ENCODE data around the gene SPINK1.

SPINK1 gene

GRCh38 chr5:147786142-147786541 is 45.3 kb downstream of the SPINK1 start:
- POLR2A ChIA-PET = no interaction called here
- CTCF ChIA-PET = no interaction called here
- no peak for DNase-seq (ENCODE audit: low read depth, low spot score)
- no peak overlapping the region for H3K4me3 ChIP-seq (ENCODE audit: low read depth, low read length)
- TF ChIP-seq CTCF (IDR thresholded peaks at IDR 0.05; ENCODE audit: insufficient read depth, low read length, missing control alignments) = no peak

GRCh38 chr5:147784146-147784987 is 47.1 kb downstream of the SPINK1 start:
- ChIA-PET POLR2A (no interaction called here), CTCF (no interaction called here)
- no peak overlapping the region for H3K4me3 ChIP-seq (ENCODE audit: low read depth, low read length)
- no peak for TF ChIP-seq CTCF (IDR thresholded peaks at IDR 0.05; ENCODE audit: insufficient read depth, low read length, missing control alignments)
- DNase-seq (ENCODE audit: low read depth, low spot score) = no peak

GRCh38 chr5:147782110-147783028 is 49.1 kb downstream of the SPINK1 start, which contains the start of gene JAKMIP2:
TSS of gene JAKMIP2 (minus strand) at chr5:147782728. CDS start at chr5:147671806, 110,922 bp downstream.
- no peak for TF ChIP-seq CTCF (IDR thresholded peaks at IDR 0.05; ENCODE audit: insufficient read depth, low read length, missing control alignments)
- CTCF ChIA-PET = no interaction called here
- no peak within 1 kb of the TSS for H3K4me3 ChIP-seq (ENCODE audit: low read depth, low read length)
- no peak for DNase-seq (ENCODE audit: low read depth, low spot score)
- POLR2A ChIA-PET = no interaction called here

GRCh38 chr5:147780924-147781573 is 50.4 kb downstream of the SPINK1 start:
- ChIA-PET CTCF (no interaction called here), POLR2A (no interaction called here)
- H3K4me3 ChIP-seq (ENCODE audit: low read depth, low read length) = no peak overlapping the region
- no peak for TF ChIP-seq CTCF (IDR thresholded peaks at IDR 0.05; ENCODE audit: insufficient read depth, low read length, missing control alignments)
- no peak for DNase-seq (ENCODE audit: low read depth, low spot score)

GRCh38 chr5:147779694-147780093 is 51.8 kb downstream of the SPINK1 start:
- no peak overlapping the region for H3K4me3 ChIP-seq (ENCODE audit: low read depth, low read length)
- DNase-seq (ENCODE audit: low read depth, low spot score) = no peak
- CTCF ChIA-PET = no interaction called here
- POLR2A ChIA-PET = no interaction called here
- no peak for TF ChIP-seq CTCF (IDR thresholded peaks at IDR 0.05; ENCODE audit: insufficient read depth, low read length, missing control alignments)

- H3K4me3 ChIP-seq (ENCODE audit: low read depth, low read length) = no peak overlapping the region
- ChIA-PET CTCF (no interaction called here), POLR2A (no interaction called here)
- DNase-seq (ENCODE audit: low read depth, low spot score) = no peak
- no peak for TF ChIP-seq CTCF (IDR thresholded peaks at IDR 0.05; ENCODE audit: insufficient read depth, low read length, missing control alignments)
Observed at GRCh38 chr5:147776989-147777388, 54.5 kb downstream of the SPINK1 start.

Data from AG04449 (cell line).